GM12872 (cell line): Measurements from ENCODE around the gene ATXN7L1.

Experiments
- TF ChIP-seq, protein P1 (sequence below): IDR thresholded peaks from 3 replicates; pipeline ENCODE4 v1.5.1; 2011; ENCODE audit warnings: low read depth, mild to moderate bottlenecking, low read length, moderate library complexity; ENCODE audit not compliant: insufficient read depth

Gene ATXN7L1

DNA sequence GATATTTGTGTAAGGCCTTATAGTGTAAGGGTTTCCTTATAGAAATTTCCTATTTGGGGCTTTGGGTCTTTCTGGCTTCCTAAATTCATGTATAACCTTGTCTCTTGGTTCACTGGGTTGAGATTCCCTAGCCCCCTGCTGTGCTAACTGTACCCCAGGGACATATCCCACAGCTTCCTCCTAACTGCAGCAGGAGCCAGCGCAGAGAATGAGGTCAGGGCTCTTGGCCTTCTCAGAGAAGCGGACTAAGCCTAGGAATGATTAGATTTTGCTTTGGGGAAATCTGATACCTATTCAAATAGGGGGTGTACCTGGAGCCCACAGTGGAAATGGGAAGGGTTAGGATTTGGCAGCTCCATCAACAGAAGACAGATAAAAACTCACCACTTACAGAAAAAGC, 157.0 kb downstream of the ATXN7L1 start:
- TF ChIP-seq, protein P1, sequence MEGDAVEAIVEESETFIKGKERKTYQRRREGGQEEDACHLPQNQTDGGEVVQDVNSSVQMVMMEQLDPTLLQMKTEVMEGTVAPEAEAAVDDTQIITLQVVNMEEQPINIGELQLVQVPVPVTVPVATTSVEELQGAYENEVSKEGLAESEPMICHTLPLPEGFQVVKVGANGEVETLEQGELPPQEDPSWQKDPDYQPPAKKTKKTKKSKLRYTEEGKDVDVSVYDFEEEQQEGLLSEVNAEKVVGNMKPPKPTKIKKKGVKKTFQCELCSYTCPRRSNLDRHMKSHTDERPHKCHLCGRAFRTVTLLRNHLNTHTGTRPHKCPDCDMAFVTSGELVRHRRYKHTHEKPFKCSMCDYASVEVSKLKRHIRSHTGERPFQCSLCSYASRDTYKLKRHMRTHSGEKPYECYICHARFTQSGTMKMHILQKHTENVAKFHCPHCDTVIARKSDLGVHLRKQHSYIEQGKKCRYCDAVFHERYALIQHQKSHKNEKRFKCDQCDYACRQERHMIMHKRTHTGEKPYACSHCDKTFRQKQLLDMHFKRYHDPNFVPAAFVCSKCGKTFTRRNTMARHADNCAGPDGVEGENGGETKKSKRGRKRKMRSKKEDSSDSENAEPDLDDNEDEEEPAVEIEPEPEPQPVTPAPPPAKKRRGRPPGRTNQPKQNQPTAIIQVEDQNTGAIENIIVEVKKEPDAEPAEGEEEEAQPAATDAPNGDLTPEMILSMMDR: no peak

DNA sequence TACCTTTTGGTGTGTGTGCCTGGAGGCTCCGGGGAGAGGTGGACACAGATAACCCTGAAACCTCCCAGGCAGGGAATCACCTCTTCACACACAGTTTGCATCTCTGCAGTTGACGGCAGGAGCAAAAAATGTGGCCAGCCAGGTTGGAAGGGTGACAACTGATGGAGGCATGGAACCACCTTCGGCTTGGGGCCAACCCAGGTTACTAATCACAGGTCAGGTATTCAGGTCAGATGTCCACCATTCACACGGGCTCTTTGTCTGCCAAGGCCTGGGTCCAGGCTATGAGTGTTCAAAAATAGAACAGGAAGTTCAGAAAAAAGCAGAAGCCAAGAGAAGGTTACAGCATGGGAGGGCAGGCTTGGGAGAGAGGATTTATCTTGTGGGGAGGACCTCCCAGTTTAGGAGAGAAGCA, 157.9 kb downstream of the ATXN7L1 start:
- TF ChIP-seq, protein P1: no peak

DNA sequence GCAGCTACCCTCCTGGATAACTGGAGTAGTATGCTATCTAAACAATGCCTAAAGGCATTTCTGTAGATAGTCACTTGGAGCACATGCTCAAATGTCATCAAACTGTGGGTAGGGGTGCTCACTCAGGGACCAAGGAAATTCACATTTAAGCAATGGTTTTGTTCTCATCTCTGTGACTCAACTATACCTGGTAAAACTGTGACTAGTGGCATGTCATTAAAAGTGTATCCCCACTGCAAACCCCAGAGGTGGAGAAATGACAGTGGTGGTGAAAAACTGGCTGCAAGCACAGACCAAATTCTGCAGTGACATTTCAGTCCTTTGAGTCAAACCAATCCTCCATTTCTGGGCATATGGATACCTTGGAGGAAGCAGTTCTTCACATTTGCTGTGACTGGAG, 160.9 kb downstream of the ATXN7L1 start:
- TF ChIP-seq, protein P1: no peak

DNA sequence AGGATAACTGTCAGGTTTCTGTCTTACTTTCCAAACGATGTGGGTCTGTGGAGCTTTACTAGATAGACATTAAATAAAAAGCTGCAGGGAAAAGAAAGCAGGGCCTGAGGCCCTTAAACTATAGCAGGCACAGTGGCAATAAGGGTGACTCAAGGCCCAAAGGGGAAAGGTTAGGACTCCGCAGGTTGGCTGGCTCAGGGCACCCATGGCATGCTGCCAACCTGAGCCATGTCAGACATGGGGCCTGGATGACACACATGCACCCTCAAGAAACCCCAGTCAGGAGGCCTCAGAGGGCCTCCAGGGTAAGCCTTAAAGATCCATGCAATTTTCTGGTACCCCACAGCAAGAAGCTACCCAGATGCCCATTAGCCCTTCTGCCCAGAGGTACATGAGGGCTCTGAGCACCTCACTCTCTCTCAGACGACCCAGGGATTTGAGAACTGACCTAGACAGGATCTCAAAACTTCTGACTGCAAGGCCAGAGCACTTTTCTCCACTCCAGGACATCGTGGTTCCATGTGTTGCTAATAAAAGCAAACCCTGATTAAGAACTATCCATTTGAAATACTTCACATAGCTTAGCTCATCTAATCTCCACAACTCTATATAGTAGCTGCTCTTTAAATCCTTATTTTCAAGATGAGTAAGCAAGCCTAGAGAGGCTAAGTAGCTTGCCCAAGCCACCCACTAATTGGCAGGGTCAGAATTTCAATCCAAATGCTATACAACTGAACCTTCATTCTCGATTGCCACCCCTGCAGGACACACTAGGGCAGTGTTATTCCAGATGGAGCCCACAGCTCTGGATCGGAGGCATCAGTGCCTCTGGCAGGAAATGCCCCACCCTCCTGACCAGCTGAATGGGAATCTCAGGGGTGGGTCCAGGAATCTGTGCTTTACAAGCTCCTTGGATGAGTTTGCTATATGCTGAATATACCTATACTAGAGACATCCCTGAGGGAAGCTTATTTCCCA, 162.6 kb downstream of the ATXN7L1 start:
- TF ChIP-seq, protein P1: no peak

DNA sequence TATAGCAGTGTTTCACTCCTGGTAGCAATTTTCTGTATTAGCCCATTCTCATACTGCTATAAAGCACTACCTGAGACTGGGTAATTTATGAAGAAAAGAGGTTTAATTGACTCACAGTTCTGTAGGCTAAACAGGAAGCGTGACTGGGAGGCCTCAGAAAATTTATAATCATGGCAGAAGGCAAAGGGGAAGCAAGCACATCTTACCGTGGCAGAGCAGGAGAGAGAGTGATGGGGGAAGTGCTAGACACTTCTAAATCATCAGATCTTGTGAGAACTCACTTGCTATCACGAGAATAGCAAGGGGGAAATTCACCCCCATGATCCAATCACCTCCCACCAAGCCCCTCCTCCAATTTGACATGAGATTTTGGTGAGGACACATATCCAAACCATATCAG, 163.5 kb downstream of the ATXN7L1 start:
- TF ChIP-seq, protein P1: no peak

DNA sequence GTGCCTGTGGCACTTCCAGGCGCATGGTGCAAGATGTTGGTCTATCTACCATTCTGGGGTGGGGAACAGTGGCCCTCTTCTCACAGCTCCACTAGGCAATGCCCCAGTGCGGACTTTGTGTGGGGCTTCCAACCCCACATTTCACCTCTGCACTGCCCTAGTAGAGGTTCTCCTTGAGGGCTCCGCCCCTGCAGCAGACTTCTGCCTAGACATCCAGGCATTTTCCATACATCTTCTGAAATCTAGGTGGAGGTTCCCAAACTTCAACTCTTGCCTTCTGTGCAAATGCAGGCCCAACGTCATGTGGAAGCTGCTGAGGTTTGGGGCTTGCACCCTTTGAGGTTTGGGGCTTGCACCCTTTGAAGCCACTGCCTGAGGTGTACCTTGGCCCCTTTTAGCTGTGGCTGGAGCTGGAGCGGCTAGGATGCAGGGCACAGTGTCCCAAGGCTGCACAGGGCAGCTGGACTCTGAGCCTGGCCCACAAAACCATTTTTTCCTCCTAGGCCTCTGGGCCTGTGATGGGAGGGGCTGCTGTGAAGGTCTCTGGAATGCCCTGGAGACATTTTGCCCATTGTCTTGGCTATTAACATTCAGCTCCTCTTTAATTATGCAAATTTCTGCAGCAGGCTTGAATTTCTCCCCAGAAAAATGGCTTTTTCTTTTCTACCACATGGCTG, 164.5 kb downstream of the ATXN7L1 start:
- TF ChIP-seq, protein P1: no peak

DNA sequence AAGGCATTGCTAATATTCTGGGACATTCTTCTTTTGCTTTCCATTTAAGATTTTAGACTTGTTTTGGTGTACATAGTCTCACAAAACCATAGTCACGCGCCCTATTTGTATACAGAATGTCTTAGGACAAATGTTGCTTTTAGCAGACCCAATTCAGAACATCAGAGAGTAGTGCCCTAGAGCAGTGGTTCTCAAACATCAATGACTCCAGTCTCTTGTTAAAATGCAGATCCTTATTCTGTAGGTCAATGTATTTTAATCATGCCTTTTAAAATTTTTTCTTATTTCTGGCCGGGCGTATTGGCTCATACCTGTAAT, 167.7 kb downstream of the ATXN7L1 start:
- TF ChIP-seq, protein P1: no peak
